ENCODE results near the gene FHAD1. TPM values are rescaled to one million over a fixed set of nuclear protein-coding genes. Genes with fewer than 3 reads are reported as not detected.
"Not testable (repeated sequence)": the region's sequence is repeated elsewhere in the genome, so short reads cannot be mapped to it uniquely, and the experiment has no call there.

FHAD1 gene
- total RNA-seq, 1 donor from 2014 or later: not detected

DNA sequence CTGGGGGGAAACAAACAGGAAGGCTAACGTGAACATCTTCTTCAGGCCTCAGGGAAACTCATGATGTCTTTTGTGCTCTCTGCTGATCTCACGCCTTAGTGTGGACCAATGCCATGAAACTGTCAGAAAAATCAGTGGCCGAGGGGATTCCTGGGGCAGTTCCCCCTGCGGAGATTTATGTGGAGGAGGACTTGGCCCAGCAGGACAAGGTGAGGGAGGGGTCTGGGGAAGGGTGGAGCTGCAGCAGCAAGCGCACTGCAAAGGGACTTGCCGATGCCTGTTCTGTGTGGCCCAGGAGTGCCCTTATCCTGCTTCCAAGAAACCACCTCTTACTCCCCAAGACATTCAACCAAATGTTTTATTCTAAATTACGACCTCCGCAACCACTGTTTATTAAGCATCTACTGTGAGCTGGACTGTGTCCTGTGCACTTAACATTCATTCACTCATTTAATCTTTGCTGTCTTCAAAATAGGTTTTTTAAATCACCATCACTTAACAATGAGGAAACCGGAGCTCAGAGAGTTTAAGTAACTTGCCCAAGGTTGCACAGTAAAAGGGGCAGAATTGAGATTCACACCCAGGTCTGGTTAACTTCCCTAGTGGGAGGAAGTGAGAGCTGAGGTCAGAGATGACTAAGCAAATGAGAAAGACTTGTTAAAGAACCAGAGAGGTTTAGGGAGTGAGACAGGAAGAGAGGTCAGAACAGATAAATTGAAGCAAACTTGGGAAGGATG lies 49.7 kb downstream of the FHAD1 start:
- TF ChIP-seq, protein P1, sequence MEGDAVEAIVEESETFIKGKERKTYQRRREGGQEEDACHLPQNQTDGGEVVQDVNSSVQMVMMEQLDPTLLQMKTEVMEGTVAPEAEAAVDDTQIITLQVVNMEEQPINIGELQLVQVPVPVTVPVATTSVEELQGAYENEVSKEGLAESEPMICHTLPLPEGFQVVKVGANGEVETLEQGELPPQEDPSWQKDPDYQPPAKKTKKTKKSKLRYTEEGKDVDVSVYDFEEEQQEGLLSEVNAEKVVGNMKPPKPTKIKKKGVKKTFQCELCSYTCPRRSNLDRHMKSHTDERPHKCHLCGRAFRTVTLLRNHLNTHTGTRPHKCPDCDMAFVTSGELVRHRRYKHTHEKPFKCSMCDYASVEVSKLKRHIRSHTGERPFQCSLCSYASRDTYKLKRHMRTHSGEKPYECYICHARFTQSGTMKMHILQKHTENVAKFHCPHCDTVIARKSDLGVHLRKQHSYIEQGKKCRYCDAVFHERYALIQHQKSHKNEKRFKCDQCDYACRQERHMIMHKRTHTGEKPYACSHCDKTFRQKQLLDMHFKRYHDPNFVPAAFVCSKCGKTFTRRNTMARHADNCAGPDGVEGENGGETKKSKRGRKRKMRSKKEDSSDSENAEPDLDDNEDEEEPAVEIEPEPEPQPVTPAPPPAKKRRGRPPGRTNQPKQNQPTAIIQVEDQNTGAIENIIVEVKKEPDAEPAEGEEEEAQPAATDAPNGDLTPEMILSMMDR (IDR thresholded peaks at IDR 0.05): no peak
- Mint-ChIP-seq H3K9me3 (ENCODE audit: unreplicated experiment) (no peaks in the 10 kb centered on the region), H3K27ac (ENCODE audit: unreplicated experiment) (no peak overlapping the region), H3K27me3 (ENCODE audit: unreplicated experiment) (peaks cover 2% of the 10 kb centered on the region), H3K4me1 (ENCODE audit: unreplicated experiment) (no peaks in the 10 kb centered on the region), H3K4me3 (ENCODE audit: unreplicated experiment) (no peak overlapping the region), H3K36me3 (ENCODE audit: unreplicated experiment) (no peaks in the 10 kb centered on the region)
- DNase-seq (ENCODE audit: extremely low spot score, unreplicated experiment): no peak

DNA sequence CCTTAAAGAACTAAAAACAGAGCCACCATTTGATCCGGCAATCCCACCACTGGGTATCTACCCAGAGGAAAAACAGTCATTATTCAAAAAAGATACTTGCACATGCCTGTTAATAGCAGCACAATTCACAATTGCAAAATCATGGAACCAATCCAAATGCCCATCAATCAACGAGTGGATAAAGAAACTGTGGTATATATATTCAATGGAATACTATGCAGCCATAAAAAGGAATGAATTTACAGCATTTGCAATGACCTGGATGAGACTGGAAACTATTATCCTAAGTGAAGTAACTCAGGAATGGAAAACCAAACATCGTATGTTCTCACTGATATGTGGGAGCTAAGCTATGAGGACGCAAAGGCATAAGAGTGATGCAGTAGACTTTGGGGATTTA lies 51.0 kb downstream of the FHAD1 start:
- not testable (repeated sequence) for H3K4me3 Mint-ChIP-seq (ENCODE audit: unreplicated experiment); H3K4me1 Mint-ChIP-seq (ENCODE audit: unreplicated experiment); H3K9me3 Mint-ChIP-seq (ENCODE audit: unreplicated experiment); H3K27me3 Mint-ChIP-seq (ENCODE audit: unreplicated experiment); DNase-seq (ENCODE audit: extremely low spot score, unreplicated experiment); H3K36me3 Mint-ChIP-seq (ENCODE audit: unreplicated experiment); H3K27ac Mint-ChIP-seq (ENCODE audit: unreplicated experiment)

DNA sequence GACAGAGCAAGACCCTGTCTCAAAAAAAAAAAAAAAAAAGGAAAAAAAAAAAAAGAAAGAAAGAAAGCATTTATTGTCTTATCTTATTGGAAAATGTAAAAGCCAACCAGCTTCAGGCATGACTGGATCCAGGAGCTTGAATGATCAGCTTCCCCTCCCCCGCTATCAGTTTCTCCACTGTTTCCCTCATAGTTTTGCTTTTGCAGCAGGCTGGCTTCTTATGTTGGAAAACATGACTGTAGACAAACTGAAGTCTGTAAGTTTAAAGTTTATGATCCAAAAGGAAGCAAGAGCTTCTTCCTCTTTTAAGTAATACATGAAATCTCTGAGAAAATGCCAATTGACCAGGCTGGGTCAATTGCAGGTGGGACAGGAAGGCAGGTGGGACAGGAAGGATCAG lies 52.2 kb downstream of the FHAD1 start:
- DNase-seq (ENCODE audit: extremely low spot score, unreplicated experiment): no peak
- TF ChIP-seq, protein P1 (IDR thresholded peaks at IDR 0.05): no peak
- Mint-ChIP-seq H3K9me3 (ENCODE audit: unreplicated experiment) (no peaks in the 10 kb centered on the region), H3K36me3 (ENCODE audit: unreplicated experiment) (no peaks in the 10 kb centered on the region), H3K4me3 (ENCODE audit: unreplicated experiment) (no peak overlapping the region), H3K27me3 (ENCODE audit: unreplicated experiment) (peaks cover 2% of the 10 kb centered on the region), H3K4me1 (ENCODE audit: unreplicated experiment) (no peaks in the 10 kb centered on the region), H3K27ac (ENCODE audit: unreplicated experiment) (no peak overlapping the region)

DNA sequence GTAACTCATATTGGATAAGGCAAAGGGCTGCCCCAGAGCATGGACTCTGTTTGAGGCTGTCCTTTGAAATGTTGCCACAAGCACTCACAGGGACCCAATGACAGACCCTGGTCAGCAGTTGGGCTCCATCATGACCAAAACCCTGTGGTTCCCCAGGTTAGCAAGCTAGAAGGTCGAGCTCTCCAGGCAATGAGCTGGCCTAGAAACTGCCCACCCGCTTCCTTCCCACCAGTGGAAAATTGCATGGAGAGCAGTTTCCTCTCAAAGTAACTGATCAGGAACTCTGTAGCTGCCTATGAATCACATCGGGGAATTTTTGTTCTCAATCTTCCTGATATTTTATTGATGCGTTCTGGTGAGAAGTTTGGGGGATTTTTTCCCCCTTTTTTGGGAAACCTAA lies 52.8 kb downstream of the FHAD1 start:
- Mint-ChIP-seq H3K27ac (ENCODE audit: unreplicated experiment) (no peak overlapping the region), H3K4me3 (ENCODE audit: unreplicated experiment) (no peak overlapping the region), H3K36me3 (ENCODE audit: unreplicated experiment) (no peaks in the 10 kb centered on the region), H3K4me1 (ENCODE audit: unreplicated experiment) (peaks cover 1% of the 10 kb centered on the region), H3K9me3 (ENCODE audit: unreplicated experiment) (no peaks in the 10 kb centered on the region), H3K27me3 (ENCODE audit: unreplicated experiment) (peaks cover 2% of the 10 kb centered on the region)
- no peak for DNase-seq (ENCODE audit: extremely low spot score, unreplicated experiment)
- TF ChIP-seq, protein P1 (IDR thresholded peaks at IDR 0.05): no peak

DNA sequence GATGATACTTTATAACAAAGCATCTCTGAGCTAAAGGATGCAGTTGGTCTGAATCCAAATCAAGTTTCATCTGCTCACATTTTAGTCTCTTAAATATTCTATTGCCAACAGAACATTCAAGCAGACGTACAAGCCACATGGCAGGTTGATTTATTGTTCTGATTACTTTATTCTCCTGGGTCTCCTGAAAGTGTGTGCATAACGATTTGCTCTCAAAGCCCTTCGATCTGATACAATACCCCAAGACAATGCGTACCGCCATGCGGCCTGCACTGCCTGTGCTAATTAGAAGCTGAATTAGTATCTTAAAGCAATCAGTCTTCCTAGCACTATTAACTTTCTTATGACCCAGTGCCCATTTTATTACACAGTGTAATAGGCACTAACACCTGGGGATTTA lies 56.9 kb downstream of the FHAD1 start:
- no peaks in the 10 kb centered on the region for H3K36me3 Mint-ChIP-seq (ENCODE audit: unreplicated experiment)
- no peak overlapping the region for H3K27ac Mint-ChIP-seq (ENCODE audit: unreplicated experiment)
- no peak overlapping the region for H3K4me3 Mint-ChIP-seq (ENCODE audit: unreplicated experiment)
- DNase-seq (ENCODE audit: extremely low spot score, unreplicated experiment): no peak
- no peaks in the 10 kb centered on the region for H3K9me3 Mint-ChIP-seq (ENCODE audit: unreplicated experiment)
- peaks cover 11% of the 10 kb centered on the region for H3K4me1 Mint-ChIP-seq (ENCODE audit: unreplicated experiment)
- no peaks in the 10 kb centered on the region for H3K27me3 Mint-ChIP-seq (ENCODE audit: unreplicated experiment)
- TF ChIP-seq, protein P1 (IDR thresholded peaks at IDR 0.05): no peak
